CD4-positive, alpha-beta T cell treated with Interleukin-17A for 4 hours (primary cell): ENCODE results near the gene PPP2R5C.

Source experiments
- DNase-seq: peaks from one replicate; pipeline ENCODE4 v3.0.0-alpha.2; 2020; ENCODE audit warnings: mixed read lengths

PPP2R5C gene

DNA sequence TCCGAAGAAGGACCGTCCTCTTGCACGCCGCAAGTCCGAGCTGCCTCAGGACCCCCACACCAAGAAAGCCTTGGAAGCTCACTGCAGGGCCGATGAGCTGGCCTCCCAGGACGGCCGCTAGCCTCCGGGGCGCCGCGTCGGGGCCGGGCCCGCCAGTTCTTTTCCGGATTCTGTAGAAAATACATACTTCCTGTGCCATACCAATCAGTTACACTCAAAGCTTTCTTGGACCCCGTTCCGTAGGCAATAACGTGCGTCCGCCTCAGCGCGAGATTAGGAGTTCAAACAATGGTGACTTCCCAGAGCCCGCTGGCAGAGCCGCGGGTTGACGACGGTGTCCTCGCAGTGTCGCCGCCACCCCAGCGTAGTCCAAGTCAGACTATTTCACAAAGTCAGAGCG, 163.6 kb downstream of the PPP2R5C start:
- DNase-seq, result no peak

DNA sequence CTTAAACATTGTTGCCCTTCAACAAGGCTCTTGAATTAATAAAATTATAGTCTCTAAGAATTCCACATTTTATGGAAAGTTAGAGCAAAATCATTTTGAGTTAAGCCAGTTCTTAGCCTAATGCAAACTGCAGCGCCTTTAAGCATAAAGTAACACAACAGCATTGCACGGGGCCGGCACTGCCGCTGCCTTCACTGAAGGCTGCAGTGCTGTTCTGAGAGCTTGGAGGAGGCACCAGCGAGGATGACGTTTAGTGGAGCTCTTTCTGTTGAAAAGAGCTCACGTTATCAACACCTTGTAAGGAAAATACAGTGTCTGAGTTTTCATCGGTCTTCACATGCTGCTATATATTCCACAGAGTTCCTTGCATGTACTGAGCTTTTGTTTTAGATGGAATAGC, 164.6 kb downstream of the PPP2R5C start:
- no peak for DNase-seq

DNA sequence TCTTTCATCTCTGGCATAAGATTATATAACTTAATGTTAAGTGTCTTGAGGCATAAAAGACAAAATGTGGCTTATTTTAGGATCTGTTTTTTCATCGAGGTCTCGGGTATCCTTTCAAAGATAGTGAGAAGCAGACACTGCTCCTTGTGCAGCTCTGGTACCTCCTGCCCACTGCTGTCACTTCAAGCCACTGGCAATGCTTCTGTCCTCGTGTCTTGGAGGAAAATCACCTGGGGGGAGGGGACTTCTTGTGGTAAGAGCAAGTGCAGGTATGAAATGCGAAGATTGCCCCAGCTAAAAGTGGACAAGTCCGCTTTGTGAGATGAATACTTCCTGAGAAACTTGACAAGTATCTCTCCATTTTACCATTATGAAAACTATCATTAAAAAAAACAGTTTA, 165.1 kb downstream of the PPP2R5C start:
- no peak for DNase-seq

DNA sequence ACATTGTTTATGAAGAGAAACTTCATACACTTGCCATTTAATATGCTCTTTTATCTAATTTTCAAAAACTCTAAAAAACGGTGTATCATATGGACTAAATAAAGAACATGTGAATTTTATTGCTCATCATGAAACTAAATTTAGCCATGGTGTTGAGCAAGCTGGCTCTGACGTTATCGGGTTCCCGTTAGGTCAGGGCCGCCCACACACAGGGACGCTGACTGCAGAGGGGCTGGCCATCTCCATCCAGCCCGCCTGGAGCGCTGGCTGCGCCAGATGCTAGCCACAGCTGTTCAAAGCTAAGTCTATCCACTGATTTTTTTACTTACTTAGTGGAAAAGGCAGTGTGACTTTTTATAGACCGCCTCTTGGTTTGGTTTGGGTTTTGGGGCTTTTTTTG, 166.3 kb downstream of the PPP2R5C start:
- no peak for DNase-seq

DNA sequence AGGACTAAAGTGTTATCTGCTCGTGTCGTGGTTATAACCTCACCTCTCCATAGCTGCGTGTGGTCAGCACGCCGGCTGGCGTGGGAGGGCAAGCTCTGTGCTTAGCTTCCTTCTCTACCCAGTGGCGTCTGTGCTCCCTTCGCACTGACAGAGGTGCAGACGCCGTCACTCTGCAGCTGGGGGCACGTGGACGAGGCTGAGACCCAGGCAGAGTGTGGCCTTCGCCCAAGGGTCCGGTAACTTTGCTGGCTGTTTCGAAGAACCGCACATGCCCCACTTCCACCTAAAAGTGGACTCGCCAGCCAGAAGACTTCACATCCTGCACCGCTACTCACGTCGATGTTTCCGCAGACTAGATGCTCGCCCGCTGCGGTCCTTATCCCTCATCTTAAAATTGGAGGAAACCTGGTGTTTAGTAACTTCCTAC, 166.9 kb downstream of the PPP2R5C start:
- DNase-seq, result no peak

DNA sequence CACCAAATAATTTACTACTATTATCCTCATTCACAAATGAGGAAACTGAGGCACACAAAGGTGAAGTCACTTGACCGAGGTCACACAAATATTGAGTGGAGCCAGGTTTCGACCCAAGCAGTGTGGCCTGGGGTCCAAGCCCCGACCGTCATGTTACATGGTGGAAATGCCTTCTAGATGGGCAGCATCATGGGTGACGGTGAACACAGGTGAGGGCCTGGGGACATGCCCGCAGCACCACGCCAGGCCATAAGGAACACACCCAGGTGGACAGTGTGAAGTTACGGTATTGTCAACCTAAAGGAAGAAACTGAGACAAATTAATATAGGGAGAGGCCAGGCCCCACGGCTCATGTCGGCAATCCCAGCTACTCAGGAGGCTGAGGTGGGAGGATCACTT, 167.6 kb downstream of the PPP2R5C start:
- DNase-seq, result no peak

DNA sequence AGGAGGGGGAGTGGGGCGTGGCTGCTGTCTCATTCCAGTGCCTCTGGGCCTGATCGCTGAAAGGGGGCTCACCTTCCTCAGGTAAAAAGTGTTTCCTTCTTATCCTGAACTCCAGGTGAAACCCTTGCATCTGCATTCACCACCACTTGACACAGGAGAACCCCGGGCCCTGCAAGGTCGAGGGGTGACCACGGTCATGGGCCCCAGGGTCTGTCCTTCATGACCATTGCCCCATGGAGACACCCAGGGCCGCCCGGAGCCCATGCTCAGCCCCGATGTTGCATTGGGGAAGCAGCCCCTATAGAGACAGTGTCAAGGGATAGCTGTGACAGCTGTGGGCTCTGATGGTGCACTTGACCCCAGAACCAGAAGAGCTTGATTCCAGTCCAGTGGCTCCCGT, 168.4 kb downstream of the PPP2R5C start:
- DNase-seq, result no peak

DNA sequence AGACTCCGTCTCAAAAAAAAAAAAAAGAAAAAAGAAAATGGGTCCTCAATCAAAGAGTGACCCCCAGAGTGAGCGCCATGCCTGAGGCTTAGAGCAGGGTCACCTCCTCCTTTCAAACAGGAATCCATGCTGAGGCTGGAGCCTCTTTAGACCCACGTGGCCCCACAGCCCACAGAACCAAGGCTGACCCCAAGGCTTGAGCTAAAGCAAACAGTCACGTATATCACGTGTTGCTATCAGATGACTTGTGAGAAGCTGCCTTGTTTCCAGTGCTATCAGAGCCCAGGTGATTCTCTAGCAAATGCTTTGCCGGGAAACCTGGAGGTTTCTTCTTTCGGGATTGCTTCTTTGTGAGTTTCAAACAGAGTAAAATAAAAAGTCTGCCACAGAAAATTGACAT, 171.2 kb downstream of the PPP2R5C start:
- no peak for DNase-seq

DNA sequence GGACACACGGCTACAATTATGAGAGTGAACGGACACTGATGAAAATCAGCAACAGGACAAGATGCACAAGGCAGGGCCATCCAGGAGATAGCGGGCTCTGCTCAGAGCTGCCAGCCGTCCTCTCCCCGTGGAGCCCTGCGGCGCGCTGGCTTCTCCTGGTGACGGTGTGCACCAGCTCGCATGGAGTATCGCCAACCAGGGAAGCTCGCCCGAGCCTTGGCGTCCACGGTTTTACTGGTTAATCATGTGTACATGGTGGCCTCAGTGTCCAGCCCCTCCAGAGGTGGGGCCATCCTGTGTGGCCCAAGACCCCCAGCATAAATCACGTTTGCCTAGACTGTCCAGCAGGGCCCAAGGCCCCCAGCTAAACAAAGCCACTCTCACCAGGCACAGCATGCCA, 171.7 kb downstream of the PPP2R5C start:
- no peak for DNase-seq

DNA sequence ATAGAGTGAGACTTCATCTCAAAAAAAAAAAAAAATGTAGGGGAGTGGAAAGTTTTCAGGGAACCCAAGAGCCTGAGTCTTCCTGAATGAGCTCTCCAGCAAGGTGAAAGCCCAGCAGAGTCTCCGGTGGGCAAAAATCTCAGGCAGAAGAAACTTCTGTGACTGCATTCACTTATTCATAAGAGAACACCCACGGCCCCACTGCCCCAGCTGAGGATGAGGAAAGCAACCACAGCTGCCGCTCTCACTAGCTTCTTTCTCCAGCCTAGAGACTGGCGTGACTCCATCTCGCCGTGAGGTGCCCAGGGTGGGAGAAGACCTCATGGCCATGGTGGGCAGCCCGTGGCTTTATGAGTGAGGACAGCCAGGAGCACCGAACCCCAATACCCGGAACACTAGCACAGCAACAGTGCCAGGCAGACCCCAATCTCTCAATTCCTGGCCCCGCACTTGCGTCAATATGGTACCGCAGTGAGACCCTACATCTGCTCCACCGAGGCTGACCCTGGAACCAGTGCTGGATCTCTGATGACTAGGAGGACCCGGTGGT, 173.2 kb downstream of the PPP2R5C start:
- no peak for DNase-seq

DNA sequence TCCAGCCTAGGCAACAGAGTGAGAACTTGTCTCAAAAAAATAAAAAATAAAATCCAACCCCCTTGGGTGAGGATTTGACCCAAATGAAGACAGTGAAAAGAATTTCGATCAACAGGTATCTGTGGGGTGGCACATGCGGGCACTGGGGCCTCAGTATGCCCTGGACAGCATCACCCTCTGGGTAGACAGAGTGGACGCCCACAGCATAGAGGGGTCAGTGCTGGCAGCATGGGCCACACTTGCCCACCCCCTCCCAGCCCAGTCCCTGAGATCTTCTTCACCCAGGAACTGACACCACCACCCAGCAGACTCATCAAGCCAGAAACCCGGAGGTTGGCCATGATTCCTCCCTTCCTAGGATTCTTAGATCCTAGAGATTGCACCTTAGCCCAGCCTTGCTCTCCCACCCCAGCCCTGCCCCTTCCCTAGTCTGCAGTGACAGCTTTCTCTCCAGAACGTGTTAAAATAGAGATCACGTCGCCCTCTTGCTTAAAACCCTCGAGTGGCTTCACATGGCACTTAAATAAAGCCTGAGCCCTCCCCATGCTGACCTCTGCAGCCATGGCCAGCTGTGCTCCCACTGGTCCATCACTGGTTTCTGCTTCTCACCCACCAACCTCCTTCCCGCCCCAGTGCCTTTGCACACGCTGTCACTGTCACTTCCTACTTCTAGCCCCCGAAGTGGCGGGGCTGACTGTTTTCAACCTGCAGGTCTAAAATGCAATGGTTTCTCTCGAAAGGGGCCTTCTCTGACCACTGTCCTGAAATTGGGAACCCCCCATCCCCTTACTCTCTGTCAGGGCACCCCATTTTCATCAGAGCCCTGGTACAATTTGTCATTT, 176.6 kb downstream of the PPP2R5C start:
- DNase-seq, result no peak

DNA sequence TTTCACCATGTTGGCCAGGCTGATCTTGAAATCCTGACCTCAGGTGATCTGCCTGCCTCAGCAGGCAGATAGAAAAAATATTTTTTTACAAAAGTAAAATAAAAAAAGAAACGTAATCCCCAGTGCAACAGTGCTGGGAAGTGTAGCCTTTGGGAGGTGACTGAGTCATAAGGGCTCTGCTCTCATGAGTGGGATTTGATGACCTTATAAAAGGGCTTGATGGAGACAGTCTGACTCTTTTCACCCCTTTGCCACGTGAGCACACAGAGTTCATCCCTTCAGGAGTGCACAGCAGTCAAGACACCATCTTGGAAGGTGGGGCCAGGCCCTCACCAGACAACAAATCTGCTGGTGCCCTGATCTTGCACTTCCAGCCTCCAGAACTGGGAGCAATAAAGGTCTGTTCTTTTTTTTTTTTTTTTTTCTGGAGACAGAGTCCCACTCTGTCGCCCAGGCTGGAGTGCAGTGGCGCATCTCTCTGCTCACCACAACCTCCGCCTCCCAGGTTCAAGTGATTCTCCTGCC, 178.2 kb downstream of the PPP2R5C start:
- no peak for DNase-seq

DNA sequence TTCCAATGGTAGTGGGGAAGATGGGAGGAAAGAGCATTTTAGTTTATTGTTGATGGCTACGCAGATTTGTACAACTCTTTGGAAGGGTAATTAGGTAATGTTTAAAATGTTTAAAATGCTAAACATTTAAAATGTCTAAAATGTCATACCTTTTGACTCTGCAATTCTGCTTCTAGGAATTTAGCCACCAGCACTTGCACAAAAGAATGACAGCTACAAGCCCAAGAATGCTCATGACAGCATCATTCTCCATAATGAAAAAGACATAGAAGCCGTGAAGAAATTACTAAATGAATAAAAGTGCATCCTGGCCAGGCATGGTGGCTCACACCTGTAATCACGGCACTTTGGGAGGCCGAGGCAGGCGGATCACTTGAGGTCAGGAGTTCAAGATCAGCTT, 182.9 kb downstream of the PPP2R5C start:
- no peak for DNase-seq

DNA sequence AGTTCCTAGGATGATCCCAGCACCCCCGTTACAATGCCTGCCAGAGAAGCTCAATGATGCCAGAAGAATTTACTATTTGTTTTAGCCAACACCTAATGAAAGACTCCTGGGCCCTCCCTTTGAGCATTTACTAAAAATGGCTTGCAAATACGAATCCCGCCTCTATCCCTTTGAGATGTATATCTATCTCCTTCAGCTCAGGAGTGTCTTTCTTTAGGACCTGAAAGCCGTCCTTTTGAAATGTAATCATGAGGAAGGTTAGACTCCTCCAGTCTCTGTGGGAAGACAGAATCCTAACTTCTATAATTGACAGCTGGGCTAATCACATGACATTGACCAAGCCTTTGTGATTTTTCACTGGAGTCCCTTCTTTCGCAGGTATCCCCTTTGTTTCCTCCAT, 183.7 kb downstream of the PPP2R5C start:
- DNase-seq, result no peak

DNA sequence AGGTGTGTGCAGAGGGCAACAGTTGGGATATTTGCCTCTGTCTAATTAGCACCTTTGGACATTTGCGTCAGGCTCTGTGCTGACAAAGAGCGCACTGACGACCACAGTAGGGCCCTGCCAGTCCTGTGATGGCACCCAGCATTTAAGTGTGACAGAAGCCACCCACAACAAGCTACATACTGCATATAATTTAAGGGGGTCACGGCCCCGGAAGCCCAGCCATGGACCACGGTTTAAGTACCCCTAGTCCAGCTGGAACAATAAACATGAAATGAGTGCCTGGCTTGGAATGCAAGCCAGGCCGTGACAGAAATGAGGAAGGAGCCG, 186.0 kb downstream of the PPP2R5C start:
- peak; percentile 15 for DNase-seq

DNA sequence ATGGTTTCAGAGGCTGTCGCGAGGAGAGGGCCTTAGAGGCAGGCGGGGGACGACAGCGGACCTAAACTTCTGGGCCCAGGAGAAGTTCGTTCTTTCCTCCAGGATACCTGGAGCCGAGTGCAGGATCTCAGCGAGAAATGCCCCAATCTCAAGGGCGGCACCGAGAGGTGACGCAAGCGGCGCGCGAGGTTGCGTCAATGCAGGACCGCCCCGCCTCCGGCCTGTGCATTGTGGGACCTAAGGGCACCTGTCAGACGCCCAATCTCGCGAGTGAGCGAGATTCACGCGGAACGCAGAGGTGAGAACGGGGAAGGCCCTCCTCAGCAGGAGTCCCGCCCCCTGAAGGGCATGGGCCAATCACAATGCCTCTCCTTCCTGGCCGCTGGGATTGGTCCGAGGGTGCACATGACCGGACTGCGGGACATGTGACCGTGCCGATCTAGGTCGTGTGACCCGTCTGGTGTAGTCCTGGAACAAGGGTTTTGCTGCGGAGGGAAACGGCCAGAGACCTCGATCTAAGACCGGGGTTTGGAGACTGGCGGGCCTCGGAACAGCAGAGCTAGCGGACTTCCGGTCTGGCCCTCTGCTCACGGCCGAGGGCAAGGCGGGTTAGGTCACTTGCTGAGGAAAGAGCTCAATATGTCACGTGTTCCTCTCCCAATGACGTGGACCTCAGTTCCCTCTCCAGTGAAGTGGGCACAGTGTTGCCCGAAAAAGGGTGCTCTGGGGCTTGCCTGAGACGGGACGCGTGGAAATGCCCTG, 186.6 kb downstream of the PPP2R5C start:
- peak; percentile 99 for DNase-seq

DNA sequence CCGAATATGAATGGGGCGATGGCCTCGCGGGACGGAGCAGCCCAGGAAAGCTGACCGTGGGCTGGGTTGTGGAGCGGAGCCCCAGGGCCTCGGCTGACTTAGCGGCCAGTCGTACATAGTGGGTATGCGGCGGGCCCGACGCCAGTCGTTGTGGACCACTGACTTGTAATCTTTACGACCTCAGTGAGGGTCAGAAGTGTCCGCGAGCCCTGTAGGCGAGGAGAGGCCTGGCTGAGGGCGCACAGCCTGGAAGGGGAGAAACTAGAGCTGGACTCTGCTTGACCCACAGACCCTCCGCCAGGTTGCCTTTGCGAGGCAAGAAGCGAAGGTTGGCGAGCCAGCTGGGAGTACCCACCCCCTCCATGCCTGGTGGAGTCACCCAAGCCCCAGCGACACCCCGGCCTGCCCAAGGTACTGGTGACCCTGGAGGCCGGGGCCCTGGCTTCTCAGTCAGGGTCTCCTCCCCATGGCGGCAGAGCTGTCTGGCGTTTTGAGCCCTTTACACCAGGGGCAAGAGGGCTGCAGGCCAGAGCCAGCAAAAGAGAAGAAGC, 187.2 kb downstream of the PPP2R5C start:
- no peak for DNase-seq

DNA sequence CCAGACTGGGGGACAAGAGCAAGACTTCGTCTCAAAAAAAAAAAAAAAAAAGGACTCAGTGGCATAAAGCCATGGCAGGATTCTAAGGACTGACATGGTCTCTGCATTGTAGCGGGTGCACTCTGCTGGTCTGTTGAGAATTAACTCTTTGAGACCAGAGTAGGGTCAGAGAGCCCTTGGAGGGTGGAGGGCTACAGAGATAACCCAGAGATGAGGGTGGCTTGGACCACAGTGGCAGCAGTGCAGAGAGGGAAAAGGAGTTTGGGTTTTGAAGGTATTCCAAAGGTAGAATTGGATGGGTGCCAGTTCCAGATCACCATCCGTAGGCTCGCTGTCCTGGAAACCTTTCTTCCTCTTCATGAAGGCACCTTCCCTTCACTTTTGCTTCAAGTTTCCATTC, 188.6 kb downstream of the PPP2R5C start:
- no peak for DNase-seq

DNA sequence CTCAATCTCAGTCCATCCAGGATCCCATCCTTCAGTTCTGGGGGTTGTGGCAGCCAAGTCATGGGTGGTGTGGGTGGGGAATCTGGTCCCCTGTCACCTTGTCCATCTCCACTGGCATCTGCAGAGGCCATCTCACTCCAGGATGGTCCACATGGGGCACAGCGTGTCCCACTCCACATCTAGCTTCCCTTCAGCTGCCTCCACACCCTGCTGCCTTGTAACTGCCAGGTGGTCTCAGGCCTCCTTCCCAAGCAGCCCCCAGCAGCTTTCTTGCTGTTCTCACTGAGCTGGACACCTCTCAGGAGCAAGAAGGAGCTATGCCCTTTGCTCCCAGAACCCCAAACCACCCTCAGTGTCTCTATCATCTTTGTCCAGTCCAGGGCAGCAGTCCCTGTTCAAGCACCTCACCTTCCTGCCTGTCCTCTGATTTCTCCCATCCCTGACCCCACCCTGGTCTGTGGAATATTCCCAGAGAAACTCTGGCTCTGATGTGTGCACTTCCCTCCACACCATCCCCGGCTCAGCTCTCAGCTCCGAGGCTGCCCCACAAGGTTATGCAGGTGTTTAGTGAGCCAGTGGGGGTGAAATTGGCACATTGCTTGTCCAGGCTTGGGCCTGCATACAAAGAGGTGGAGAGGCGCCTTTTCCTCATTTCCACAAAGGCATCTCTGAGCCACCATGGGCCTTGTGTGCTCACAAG, 189.2 kb downstream of the PPP2R5C start:
- no peak for DNase-seq

DNA sequence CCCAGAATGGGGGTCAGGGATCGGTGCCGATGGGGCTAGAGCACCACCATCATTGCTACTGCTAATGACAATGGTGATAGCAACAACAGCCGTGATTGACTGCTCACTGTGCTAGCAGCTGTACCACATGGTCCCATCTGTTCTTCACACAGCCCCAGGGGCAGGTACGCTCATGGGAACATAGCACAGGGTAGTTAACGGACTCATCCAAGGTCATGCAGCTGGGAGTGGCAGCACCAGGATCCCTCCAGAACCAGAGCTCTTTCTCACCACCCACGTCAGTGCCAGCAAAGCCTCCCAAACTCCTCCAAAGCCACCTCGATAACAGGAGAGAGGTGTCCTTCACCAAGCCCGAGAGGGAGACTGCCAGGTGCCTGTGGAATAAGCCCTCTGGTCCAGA, 191.6 kb downstream of the PPP2R5C start:
- DNase-seq, result no peak

DNA sequence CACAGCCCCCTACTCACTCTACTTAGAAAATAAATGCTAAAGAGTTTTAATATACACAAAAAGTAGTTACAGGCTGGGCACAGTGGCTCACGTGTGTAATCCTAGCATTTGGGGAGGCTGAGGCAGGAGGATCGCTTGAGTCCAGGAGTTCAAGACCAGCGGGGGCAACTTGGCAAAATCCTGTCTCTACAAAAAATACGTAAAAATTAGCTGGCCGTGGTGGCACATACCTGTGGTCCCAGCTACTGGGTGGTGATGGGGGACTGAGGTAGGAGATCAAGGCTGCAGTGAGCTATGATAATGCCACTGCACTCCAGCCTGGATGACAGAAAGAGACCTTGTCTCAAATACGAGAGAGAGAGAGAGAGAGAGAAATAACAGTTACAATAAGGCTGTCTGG, 193.0 kb downstream of the PPP2R5C start:
- no peak for DNase-seq

DNA sequence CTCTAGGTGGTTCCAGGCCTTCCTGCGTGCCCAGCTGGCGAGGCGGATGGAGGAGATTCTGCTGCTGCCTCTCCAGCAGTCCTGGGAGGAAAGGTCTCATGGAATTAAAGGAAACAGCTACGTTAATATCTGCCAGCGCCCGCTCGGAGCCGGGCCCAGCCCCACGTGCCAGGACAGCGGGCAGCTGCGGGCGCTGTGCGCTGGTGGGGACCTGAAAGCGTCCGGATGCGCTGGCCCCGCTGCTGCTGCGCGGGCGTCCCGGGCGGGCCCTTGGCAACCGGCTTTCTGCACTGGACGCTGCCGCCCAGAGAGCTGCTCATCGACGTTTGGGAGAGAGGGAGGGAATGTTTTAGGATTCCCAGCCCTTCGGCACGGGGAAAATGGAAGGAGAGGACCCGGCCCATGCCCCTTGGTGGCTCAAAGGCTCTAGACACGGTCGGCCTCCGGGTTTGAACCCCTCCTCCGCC, 194.2 kb downstream of the PPP2R5C start:
- DNase-seq, result no peak
